Forelimb muscle (tissue), 1 donor: ENCODE measurements around the gene ZACN. TPM values are rescaled to one million over a fixed set of nuclear protein-coding genes. Genes with fewer than 3 reads are reported as not detected.
"Not testable (repeated sequence)": the region's sequence is repeated elsewhere in the genome, so short reads cannot be mapped to it uniquely, and the experiment has no call there.

Experiments
- DNase-seq: peaks from one replicate; pipeline ENCODE4 v3.0.0-alpha.2; 2013; ENCODE audit warnings: low read depth
- polyA plus RNA-seq: library from polyadenylated mRNA; unstranded; fragments of 120-200 nt; gene quantifications from one replicate; pipeline ENCODE4 v1.2.1, GENCODE V29; 2013; ENCODE audit not compliant: insufficient read length

The ZACN gene
- polyA plus RNA-seq, 1 donor = 7.2 TPM

GRCh38 chr17:76053246-76054111 is 25.5 kb upstream of the ZACN start:
- no peak for DNase-seq

GRCh38 chr17:76054112-76054476 is 24.9 kb upstream of the ZACN start:
- DNase-seq = no peak

GRCh38 chr17:76056882-76057281 is 22.1 kb upstream of the ZACN start:
- no peak for DNase-seq

- not testable (repeated sequence) for DNase-seq
Observed at GRCh38 chr17:76058264-76058663, 20.7 kb upstream of the ZACN start.

GRCh38 chr17:76063875-76064546 is 15.0 kb upstream of the ZACN start:
- DNase-seq = no peak

GRCh38 chr17:76065775-76066174 is 13.2 kb upstream of the ZACN start:
- DNase-seq = no peak

GRCh38 chr17:76071531-76072147 is 7.3 kb upstream of the ZACN start:
- no peak for DNase-seq

GRCh38 chr17:76072148-76072858 is 6.7 kb upstream of the ZACN start, which contains the start of gene SRP68:
SRP68 (minus strand) TSS chr17:76072517; CDS start chr17:76072491, 26 bp downstream.
- peak; percentile 79 for DNase-seq

GRCh38 chr17:76074390-76075363 is 4.3 kb upstream of the ZACN start, which contains the start of gene GALR2:
GALR2 (plus strand) TSS chr17:76074781; CDS start chr17:76074884, 103 bp downstream.
- DNase-seq = no peak

GRCh38 chr17:76075364-76076145 is 3.4 kb upstream of the ZACN start:
- DNase-seq = no peak

- DNase-seq = no peak
Observed at GRCh38 chr17:76076146-76076764, 2.7 kb upstream of the ZACN start.

- DNase-seq = no peak
Observed at GRCh38 chr17:76076765-76077583, 2.0 kb upstream of the ZACN start.

GRCh38 chr17:76077584-76078110 is 1.3 kb upstream of the ZACN start:
- no peak for DNase-seq

- not testable (repeated sequence) for DNase-seq
Observed at GRCh38 chr17:76078370-76078769, 612 bp upstream of the ZACN start.

- DNase-seq = no peak
Observed at GRCh38 chr17:76079535-76079955, 563 bp downstream of the ZACN start.

- no peak for DNase-seq
Observed at GRCh38 chr17:76079956-76080767, 1.2 kb downstream of the ZACN start.

- DNase-seq = no peak
Observed at GRCh38 chr17:76080768-76081287, 1.8 kb downstream of the ZACN start.
